Neural progenitor cell (in vitro differentiated cells): ENCODE results near the gene NXPE4. TPM values are rescaled to one million over a fixed set of nuclear protein-coding genes. Genes with fewer than 3 reads are reported as not detected.

Experiments used
- DNase-seq: peaks from one replicate; pipeline ENCODE4 v3.0.0-alpha.2; 2016; ENCODE audit warnings: low spot score
- H2AFZ ChIP-seq: fragments of 200-600 bp; sonication (generic); replicated peaks from 2 replicates; pipeline ENCODE4 v1.6.1; 2016; ENCODE audit warnings: antibody characterized with exemption
- H3F3A ChIP-seq: fragments of 200-600 bp; sonication (generic); 2 replicates; pipeline ENCODE4 v1.6.1; 2016; ENCODE audit warnings: antibody characterized with exemption, low read depth
- H3K27ac ChIP-seq: fragments of 200-600 bp; sonication (generic); 2 replicates; pipeline ENCODE4 v1.5.1; 2016; ENCODE audit warnings: mild to moderate bottlenecking
- H3K27me3 ChIP-seq: fragments of 200-600 bp; sonication (generic); 2 replicates; pipeline ENCODE4 v1.6.1; 2016; ENCODE audit warnings: mild to moderate bottlenecking, moderate library complexity
- H3K36me3 ChIP-seq: fragments of 200-600 bp; sonication (generic); 2 replicates; pipeline ENCODE4 v1.5.1; 2016
- H3K4me1 ChIP-seq: fragments of 200-600 bp; sonication (generic); 2 replicates; pipeline ENCODE4 v1.6.1; 2016; ENCODE audit warnings: mixed run types
- H3K4me2 ChIP-seq: fragments of 200-600 bp; sonication (generic); 2 replicates; pipeline ENCODE4 v1.6.1; 2016
- H3K4me3 ChIP-seq: fragments of 200-600 bp; sonication (generic); 2 replicates; pipeline ENCODE4 v1.5.1; 2016
- H3K79me2 ChIP-seq: fragments of 200-600 bp; sonication (generic); 2 replicates; pipeline ENCODE4 v1.6.1; 2016; ENCODE audit warnings: low read depth
- H3K9ac ChIP-seq: fragments of 200-600 bp; sonication (generic); 2 replicates; pipeline ENCODE4 v1.6.1; 2016
- H3K9me3 ChIP-seq: fragments of 200-600 bp; sonication (generic); 2 replicates; pipeline ENCODE4 v1.5.1; 2016; ENCODE audit warnings: low read depth
- H4K20me1 ChIP-seq: fragments of 200-600 bp; sonication (generic); 2 replicates; pipeline ENCODE4 v1.6.1; 2016; ENCODE audit warnings: low read depth
- H3K27ac Mint-ChIP-seq: 3 replicates; pipeline ENCODE4 v1.8.0; 2021; ENCODE audit warnings: mixed read lengths
- H3K27me3 Mint-ChIP-seq: 2 replicates; pipeline ENCODE4 v1.8.0; 2022; ENCODE audit warnings: low read depth, mild to moderate bottlenecking, inconsistent platforms, moderate library complexity, mixed read lengths; ENCODE audit not compliant: insufficient read depth
- H3K36me3 Mint-ChIP-seq: 3 replicates; pipeline ENCODE4 v1.8.0; 2021; ENCODE audit warnings: mixed read lengths
- H3K4me1 Mint-ChIP-seq: 3 replicates; pipeline ENCODE4 v1.8.0; 2021; ENCODE audit warnings: mixed read lengths
- H3K4me3 Mint-ChIP-seq: 3 replicates; pipeline ENCODE4 v1.8.0; 2021; ENCODE audit warnings: mild to moderate bottlenecking, moderate library complexity, mixed read lengths
- H3K9me3 Mint-ChIP-seq: 3 replicates; pipeline ENCODE4 v1.8.0; 2020; ENCODE audit warnings: mixed read lengths
- EZH2 ChIP-seq: fragments of 200-600 bp; sonication (generic); IDR thresholded peaks from 2 replicates; pipeline ENCODE4 v1.6.1; 2017; ENCODE audit warnings: antibody characterized with exemption, mild to moderate bottlenecking, moderate library complexity
- EZH2phosphoT487 ChIP-seq: fragments of 200-600 bp; sonication (generic); IDR thresholded peaks from 2 replicates; pipeline ENCODE4 v1.6.1; 2017; ENCODE audit warnings: antibody characterized with exemption
- total RNA-seq: library from RNA; depleted of rRNA; stranded (reverse); fragments of >200 nt; gene quantifications from 2 replicates; pipeline ENCODE4 v1.2.3, GENCODE V29; 2015; ENCODE audit warnings: low replicate concordance
- TF ChIP-seq, protein P1 (sequence below): fragments of 200-600 bp; sonication (generic); IDR thresholded peaks from 2 replicates; pipeline ENCODE4 v1.5.1; 2017; ENCODE audit warnings: antibody characterized with exemption, mild to moderate bottlenecking

Gene NXPE4
- total RNA-seq, 1 donor from 2014 or later, result not detected

DNA sequence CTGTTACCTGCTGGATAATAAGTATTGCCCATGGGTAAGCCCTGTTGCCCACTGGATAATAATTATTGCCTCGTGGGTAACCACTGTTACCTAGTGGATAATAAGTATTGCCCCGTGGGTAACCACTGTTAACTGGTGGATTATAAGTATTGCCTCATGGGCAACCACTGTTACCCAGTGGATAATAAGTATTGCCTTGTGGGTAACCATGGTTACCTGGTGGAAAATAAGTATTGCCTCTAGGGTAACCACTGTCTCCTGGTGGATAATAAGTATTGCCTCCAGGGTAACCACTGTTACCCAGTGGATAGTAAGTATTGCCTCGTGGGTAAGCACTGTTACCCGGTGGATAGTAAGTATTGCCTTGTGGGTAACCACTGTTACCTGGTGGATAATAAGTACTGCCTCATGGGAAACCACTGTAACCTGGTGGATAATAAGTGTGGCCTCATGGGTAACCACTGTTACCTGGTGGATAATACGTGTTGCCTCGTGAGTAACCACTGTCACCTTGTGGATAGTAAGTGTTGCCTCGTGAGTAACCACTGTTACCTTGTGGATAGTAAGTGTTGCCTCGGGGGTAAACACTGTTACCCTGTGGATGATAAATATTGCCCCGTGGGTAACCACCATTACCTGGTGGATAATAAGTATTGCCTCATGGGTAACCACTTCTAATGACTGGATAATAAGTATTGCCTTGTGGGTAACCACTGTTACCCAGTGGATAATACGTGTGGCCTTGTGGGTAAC is 29.0 kb upstream of the NXPE4 start:
- no peak overlapping the region for H3K4me3 ChIP-seq
- DNase-seq, result no peak
- no peaks in the 10 kb centered on the region for H3K36me3 Mint-ChIP-seq
- H3K79me2 ChIP-seq, result no peaks in the 10 kb centered on the region
- H3K27ac ChIP-seq, result no peak overlapping the region
- no peaks in the 10 kb centered on the region for H3K36me3 ChIP-seq
- peaks cover 56% of the 10 kb centered on the region for H3F3A ChIP-seq
- no peak overlapping the region for H3K9ac ChIP-seq
- H3K4me2 ChIP-seq, result no peak overlapping the region
- no peaks in the 10 kb centered on the region for H3K4me1 Mint-ChIP-seq
- no peaks in the 10 kb centered on the region for H3K4me1 ChIP-seq
- peaks cover 2% of the 10 kb centered on the region for H3K9me3 ChIP-seq
- H3K27me3 ChIP-seq, result no peaks in the 10 kb centered on the region
- H3K27ac Mint-ChIP-seq, result no peak overlapping the region
- H3K4me3 Mint-ChIP-seq, result no peak overlapping the region
- H4K20me1 ChIP-seq, result no peaks in the 10 kb centered on the region
- TF ChIP-seq, protein P1, sequence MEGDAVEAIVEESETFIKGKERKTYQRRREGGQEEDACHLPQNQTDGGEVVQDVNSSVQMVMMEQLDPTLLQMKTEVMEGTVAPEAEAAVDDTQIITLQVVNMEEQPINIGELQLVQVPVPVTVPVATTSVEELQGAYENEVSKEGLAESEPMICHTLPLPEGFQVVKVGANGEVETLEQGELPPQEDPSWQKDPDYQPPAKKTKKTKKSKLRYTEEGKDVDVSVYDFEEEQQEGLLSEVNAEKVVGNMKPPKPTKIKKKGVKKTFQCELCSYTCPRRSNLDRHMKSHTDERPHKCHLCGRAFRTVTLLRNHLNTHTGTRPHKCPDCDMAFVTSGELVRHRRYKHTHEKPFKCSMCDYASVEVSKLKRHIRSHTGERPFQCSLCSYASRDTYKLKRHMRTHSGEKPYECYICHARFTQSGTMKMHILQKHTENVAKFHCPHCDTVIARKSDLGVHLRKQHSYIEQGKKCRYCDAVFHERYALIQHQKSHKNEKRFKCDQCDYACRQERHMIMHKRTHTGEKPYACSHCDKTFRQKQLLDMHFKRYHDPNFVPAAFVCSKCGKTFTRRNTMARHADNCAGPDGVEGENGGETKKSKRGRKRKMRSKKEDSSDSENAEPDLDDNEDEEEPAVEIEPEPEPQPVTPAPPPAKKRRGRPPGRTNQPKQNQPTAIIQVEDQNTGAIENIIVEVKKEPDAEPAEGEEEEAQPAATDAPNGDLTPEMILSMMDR, result no peak
- TF ChIP-seq EZH2, result no peak
- no peak for TF ChIP-seq EZH2phosphoT487
- H3K9me3 Mint-ChIP-seq, result peaks cover 12% of the 10 kb centered on the region
- H3K27me3 Mint-ChIP-seq, result no peaks in the 10 kb centered on the region
- no peak overlapping the region for H2AFZ ChIP-seq

DNA sequence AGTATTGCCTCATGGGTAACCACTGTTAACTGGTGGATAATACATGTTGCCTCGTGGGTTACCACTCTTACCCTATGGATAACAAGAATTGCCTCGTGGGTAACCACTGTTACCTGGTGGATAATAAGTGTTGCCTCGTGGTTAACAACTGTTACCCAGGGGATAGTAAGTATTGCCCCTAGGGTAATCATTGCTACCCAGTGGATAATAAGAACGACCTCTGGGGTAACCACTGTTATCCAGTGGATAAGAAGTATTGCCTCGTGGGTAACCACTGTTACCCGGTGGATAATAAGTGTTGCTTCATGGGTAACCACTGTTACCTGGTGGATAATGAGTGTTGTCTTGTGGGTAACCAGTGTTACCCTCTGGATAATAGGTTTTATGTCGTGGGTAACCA is 28.1 kb upstream of the NXPE4 start:
- Mint-ChIP-seq H3K9me3 (peaks cover 17% of the 10 kb centered on the region), H3K4me3 (no peak overlapping the region), H3K27ac (no peak overlapping the region), H3K27me3 (no peaks in the 10 kb centered on the region), H3K4me1 (no peaks in the 10 kb centered on the region), H3K36me3 (no peaks in the 10 kb centered on the region)
- no peak for DNase-seq
- H4K20me1 ChIP-seq, result no peaks in the 10 kb centered on the region
- H3K4me1 ChIP-seq, result no peaks in the 10 kb centered on the region
- no peak for TF ChIP-seq EZH2
- TF ChIP-seq, protein P1, result no peak
- TF ChIP-seq EZH2phosphoT487, result no peak
- H3F3A ChIP-seq, result peaks cover 64% of the 10 kb centered on the region
- no peak overlapping the region for H2AFZ ChIP-seq
- H3K79me2 ChIP-seq, result no peaks in the 10 kb centered on the region
- no peak overlapping the region for H3K9ac ChIP-seq
- H3K27me3 ChIP-seq, result no peaks in the 10 kb centered on the region
- H3K9me3 ChIP-seq, result peaks cover 4% of the 10 kb centered on the region
- no peak overlapping the region for H3K4me2 ChIP-seq
- H3K36me3 ChIP-seq, result no peaks in the 10 kb centered on the region
- H3K27ac ChIP-seq, result no peak overlapping the region
- H3K4me3 ChIP-seq, result no peak overlapping the region

DNA sequence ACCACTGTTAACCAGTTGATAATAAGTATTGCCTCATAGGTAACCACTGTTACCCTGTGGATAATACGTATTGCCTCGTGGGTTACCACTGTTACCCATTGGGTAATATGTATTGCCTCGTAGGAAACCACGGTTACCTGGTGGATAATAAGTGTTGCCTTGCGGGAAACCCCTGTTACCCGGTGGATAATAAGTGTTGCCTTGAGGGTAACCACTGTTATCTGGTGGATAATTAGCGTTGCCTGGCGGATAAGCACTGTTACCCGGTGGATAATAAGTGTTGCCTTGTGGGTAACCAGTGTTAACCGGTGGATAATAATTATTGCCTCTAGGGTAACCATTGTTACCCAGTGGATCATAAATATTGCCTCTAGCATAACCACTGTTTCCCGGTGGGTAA is 27.3 kb upstream of the NXPE4 start:
- no peak for DNase-seq
- peaks cover 4% of the 10 kb centered on the region for H3K9me3 ChIP-seq
- TF ChIP-seq, protein P1, result no peak
- no peak for TF ChIP-seq EZH2phosphoT487
- TF ChIP-seq EZH2, result no peak

More for the DNA sequence above, 27.3 kb upstream of the NXPE4 start:
- Mint-ChIP-seq H3K27me3 (no peaks in the 10 kb centered on the region), H3K36me3 (no peaks in the 10 kb centered on the region), H3K27ac (no peak overlapping the region), H3K4me1 (no peaks in the 10 kb centered on the region), H3K9me3 (peaks cover 20% of the 10 kb centered on the region), H3K4me3 (no peak overlapping the region)
- Histone ChIP-seq H4K20me1 (no peaks in the 10 kb centered on the region), H2AFZ (no peak overlapping the region), H3K27ac (no peak overlapping the region), H3K4me2 (no peak overlapping the region), H3K79me2 (no peaks in the 10 kb centered on the region), H3K9ac (no peak overlapping the region), H3F3A (peaks cover 73% of the 10 kb centered on the region), H3K36me3 (no peaks in the 10 kb centered on the region), H3K4me3 (no peak overlapping the region), H3K4me1 (no peaks in the 10 kb centered on the region), H3K27me3 (no peaks in the 10 kb centered on the region)
